Activated CD4-positive, alpha-beta T cell treated with anti-CD3 and anti-CD28 coated beads, Interleukin-2, amount 10 ng/mL, durations not matched to agents 7 days and 5 days (primary cell): ENCODE data around the gene SLC17A7. TPM values are rescaled to one million over a fixed set of nuclear protein-coding genes. Genes with fewer than 3 reads are reported as not detected.

ENCODE experiments used
- CTCF ChIA-PET: fragments of 350-600 bp; sonication (Branson Sonifier 250); formaldehyde crosslinking; loops from one replicate; lab custom pipeline; 2021; ENCODE audit warnings: antibody characterized with exemption; lab: Charles Lee
- POLR2A ChIA-PET: fragments of 350-600 bp; sonication (Branson Sonifier 250); formaldehyde crosslinking; loops from one replicate; lab custom pipeline; 2021; ENCODE audit warnings: antibody characterized with exemption; lab: Charles Lee
- DNase-seq: peaks from one replicate; pipeline ENCODE4 v3.0.0-alpha.2; 2020
- H3K27ac Mint-ChIP-seq: one replicate; pipeline ENCODE4 v1.8.0; 2021; ENCODE audit warnings: mild to moderate bottlenecking, moderate library complexity, mixed read lengths
- H3K27me3 Mint-ChIP-seq: one replicate; pipeline ENCODE4 v1.8.0; 2021; ENCODE audit warnings: mixed read lengths
- H3K36me3 Mint-ChIP-seq: one replicate; pipeline ENCODE4 v1.8.0; 2021; ENCODE audit warnings: low read depth, mixed read lengths
- H3K4me1 Mint-ChIP-seq: one replicate; pipeline ENCODE4 v1.8.0; 2021; ENCODE audit warnings: mixed read lengths
- H3K4me3 Mint-ChIP-seq: one replicate; pipeline ENCODE4 v1.8.0; 2021; ENCODE audit warnings: mild to moderate bottlenecking, moderate library complexity, mixed read lengths
- H3K9me3 Mint-ChIP-seq: one replicate; pipeline ENCODE4 v1.8.0; 2021; ENCODE audit warnings: mixed read lengths
- total RNA-seq, 2 experiments: library from RNA; stranded (reverse); gene quantifications; one replicate each; pipeline ENCODE4 v1.2.3, GENCODE V29; 2021

The SLC17A7 gene
- total RNA-seq, 2 experiments from 2014 or later, result 0.15 to 0.25 TPM

GRCh38 chr19:49430172-49430677 lies 11.1 kb downstream of the SLC17A7 start:
- no peak overlapping the region for H3K4me3 Mint-ChIP-seq
- H3K9me3 Mint-ChIP-seq, result no peaks in the 10 kb centered on the region
- H3K27me3 Mint-ChIP-seq, result peaks cover 85% of the 10 kb centered on the region
- no peak overlapping the region for H3K27ac Mint-ChIP-seq
- ChIA-PET CTCF (interaction anchor here (1.2 kb wide), 1 partner anchor 40 kb away, joined by 4 read pairs; no protein-coding TSS in a partner anchor), POLR2A (no interaction called here)
- H3K36me3 Mint-ChIP-seq, result peaks cover 1% of the 10 kb centered on the region
- H3K4me1 Mint-ChIP-seq, result peaks cover 55% of the 10 kb centered on the region
- no peak for DNase-seq

- H3K9me3 Mint-ChIP-seq, result no peaks in the 10 kb centered on the region
- no peak overlapping the region for H3K27ac Mint-ChIP-seq
- H3K4me3 Mint-ChIP-seq, result no peak overlapping the region
- ChIA-PET POLR2A (no interaction called here), CTCF (interaction anchor here (0.8 to 1.2 kb wide), 4 partner anchors 12 to 41 kb away, joined by 3 to 4 read pairs (median 3); no protein-coding TSS in a partner anchor)
- H3K36me3 Mint-ChIP-seq, result peaks cover 1% of the 10 kb centered on the region
- DNase-seq, result no peak
- peaks cover 86% of the 10 kb centered on the region for H3K27me3 Mint-ChIP-seq
- peaks cover 62% of the 10 kb centered on the region for H3K4me1 Mint-ChIP-seq
These were observed 12.5 kb downstream of the SLC17A7 start for GRCh38 chr19:49428547-49429451.

DNA sequence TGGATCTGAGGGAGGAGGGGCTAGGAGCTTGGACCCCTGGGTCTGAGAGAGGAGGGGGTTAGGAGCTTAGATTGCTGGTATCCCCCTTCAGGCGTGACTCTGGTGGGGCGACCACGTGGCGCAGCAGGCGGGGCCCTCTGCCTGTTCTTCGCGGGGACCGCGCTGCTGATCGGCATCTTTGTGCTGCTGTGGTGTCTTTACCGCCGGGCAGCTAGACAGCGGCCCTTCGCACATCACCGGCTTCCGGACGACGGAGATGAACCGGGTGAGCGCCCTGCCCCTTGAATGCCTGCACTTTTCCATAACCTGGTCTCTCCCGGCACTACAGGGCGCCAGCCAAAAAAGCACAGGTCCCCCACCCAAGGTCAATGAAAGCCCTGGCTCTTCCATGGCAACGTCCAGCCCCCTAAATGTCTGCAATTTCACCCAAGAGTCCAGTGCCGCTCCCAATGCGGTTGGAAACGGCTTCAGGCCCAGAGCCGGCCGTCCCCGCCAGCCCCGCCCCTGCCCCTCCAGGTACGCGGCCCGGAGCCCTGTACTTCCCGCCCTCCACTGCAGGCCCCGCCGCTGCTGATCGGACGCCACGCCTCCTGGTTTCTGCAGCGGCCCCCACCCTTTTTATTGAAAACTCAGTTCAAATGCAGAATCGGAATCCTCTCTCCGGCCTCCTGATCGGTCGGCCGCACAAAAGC lies 13.3 kb downstream of the SLC17A7 start:
- H3K36me3 Mint-ChIP-seq, result peaks cover 1% of the 10 kb centered on the region
- DNase-seq, result no peak
- H3K4me3 Mint-ChIP-seq, result peak overlapping the region; percentile 3
- peak overlapping the region; percentile 48 for H3K27ac Mint-ChIP-seq
- ChIA-PET CTCF (interaction anchor here (1.9 to 2.1 kb wide), 2 partner anchors 8 to 14 kb away, joined by 5 to 6 read pairs; no protein-coding TSS in a partner anchor), POLR2A (no interaction called here)
- no peaks in the 10 kb centered on the region for H3K9me3 Mint-ChIP-seq
- peaks cover 86% of the 10 kb centered on the region for H3K27me3 Mint-ChIP-seq
- H3K4me1 Mint-ChIP-seq, result peaks cover 64% of the 10 kb centered on the region

- Mint-ChIP-seq H3K4me1 (peaks cover 67% of the 10 kb centered on the region), H3K9me3 (no peaks in the 10 kb centered on the region), H3K4me3 (no peak overlapping the region), H3K27me3 (peaks cover 87% of the 10 kb centered on the region), H3K27ac (no peak overlapping the region), H3K36me3 (peaks cover 4% of the 10 kb centered on the region)
- POLR2A ChIA-PET, result no interaction called here
- CTCF ChIA-PET, result interaction anchor here (1.9 to 2.1 kb wide), 2 partner anchors 9 to 15 kb away, joined by 5 to 6 read pairs; no protein-coding TSS in a partner anchor
- DNase-seq, result no peak
These were observed 14.0 kb downstream of the SLC17A7 start for GRCh38 chr19:49427339-49427738.

DNA sequence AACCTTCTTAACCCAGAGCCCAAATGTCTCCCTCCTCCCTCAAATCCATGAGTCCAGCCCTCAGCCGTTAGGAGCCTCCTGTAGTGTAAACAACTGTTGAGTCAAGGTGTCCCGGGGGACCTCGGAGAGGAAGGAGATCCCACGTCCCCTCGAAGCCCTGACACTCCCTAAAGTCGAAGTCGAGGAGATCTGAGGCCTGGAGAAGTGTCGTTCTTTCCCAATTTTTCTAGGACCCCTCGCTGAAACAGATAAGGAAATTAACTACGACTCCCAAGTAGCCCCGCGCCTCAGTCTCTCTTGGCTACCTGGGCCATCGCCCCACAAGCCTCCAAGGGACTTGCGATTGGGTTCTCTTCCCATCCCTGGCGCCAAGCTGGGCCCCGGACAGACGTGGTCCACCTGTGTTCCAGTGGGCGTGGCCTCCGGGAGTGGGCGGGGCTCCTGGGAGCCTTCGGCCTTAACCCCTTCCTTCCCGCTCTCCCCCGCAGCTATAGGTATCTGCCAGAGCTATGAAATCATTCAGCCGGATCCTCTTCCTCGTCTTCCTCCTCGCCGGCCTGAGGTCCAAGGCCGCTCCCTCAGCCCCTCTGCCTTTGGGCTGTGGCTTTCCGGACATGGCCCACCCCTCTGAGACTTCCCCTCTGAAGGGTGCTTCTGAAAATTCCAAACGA lies 15.3 kb downstream of the SLC17A7 start:
- peak; percentile 33 for DNase-seq
- ChIA-PET CTCF (interaction anchor here (1.0 to 2.1 kb wide), 5 partner anchors 10 to 44 kb away, joined by 4 to 6 read pairs (median 4); no protein-coding TSS in a partner anchor), POLR2A (no interaction called here)
- peaks cover 89% of the 10 kb centered on the region for H3K27me3 Mint-ChIP-seq
- H3K36me3 Mint-ChIP-seq, result peaks cover 4% of the 10 kb centered on the region
- H3K4me3 Mint-ChIP-seq, result no peak overlapping the region
- no peaks in the 10 kb centered on the region for H3K9me3 Mint-ChIP-seq
- H3K27ac Mint-ChIP-seq, result no peak overlapping the region
- H3K4me1 Mint-ChIP-seq, result peaks cover 72% of the 10 kb centered on the region

DNA sequence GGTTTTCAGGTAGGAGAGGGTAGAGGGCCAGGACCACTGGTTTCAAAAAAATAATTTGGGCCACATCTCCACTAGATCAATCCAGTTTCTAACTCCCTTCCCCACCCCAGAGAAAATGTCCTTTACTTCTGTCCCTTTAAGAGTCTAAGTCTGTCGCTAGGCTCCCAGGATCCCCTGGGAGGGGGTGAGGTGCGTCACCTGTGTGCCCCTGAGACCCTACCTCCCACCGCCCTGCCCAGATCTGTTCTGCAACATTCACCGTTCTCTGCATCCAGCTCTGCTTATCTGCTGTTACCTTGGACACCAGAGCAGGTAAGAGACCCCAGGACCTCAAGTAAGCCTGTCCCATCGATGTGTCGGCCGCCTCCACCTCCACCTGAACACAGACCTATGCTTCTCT lies 16.1 kb downstream of the SLC17A7 start, which contains the start of gene GFY:
Gene GFY, plus strand, starts transcription at position 211 of the 400 bp plus-strand sequence. CDS start 1,043 bp downstream, outside the sequence.
- Mint-ChIP-seq H3K4me1 (peaks cover 74% of the 10 kb centered on the region), H3K9me3 (no peaks in the 10 kb centered on the region), H3K27me3 (peaks cover 91% of the 10 kb centered on the region), H3K36me3 (peaks cover 4% of the 10 kb centered on the region), H3K4me3 (no peak within 1 kb of the TSS), H3K27ac (no peak within 1 kb of the TSS)
- POLR2A ChIA-PET, result no interaction called here
- DNase-seq, result no peak
- CTCF ChIA-PET, result interaction anchor here (0.7 to 7.2 kb wide), 7 partner anchors 15 to 167 kb away, joined by 3 to 71 read pairs (median 4); no protein-coding TSS in a partner anchor

DNA sequence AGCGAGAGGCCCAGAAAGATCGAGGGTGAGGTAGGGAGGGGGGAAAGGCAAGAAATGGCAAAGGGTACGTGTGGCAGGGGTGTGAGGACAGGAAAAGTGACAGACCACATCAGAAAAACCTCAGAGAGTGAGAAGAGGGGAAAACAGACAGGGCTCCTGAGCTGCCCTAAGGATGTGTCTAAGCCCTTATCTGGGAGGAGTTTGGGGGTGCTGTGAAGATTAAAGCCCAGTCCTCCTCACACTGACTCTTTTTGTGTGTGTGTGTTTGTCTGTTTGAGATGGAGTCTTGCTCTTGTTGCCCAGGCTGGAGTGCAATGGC lies 17.4 kb downstream of the SLC17A7 start:
- Mint-ChIP-seq H3K4me1 (peaks cover 74% of the 10 kb centered on the region), H3K27me3 (peaks cover 91% of the 10 kb centered on the region), H3K4me3 (peak overlapping the region; percentile 46), H3K9me3 (no peaks in the 10 kb centered on the region), H3K27ac (no peak overlapping the region), H3K36me3 (peaks cover 4% of the 10 kb centered on the region)
- ChIA-PET CTCF (interaction anchor here (0.5 to 7.2 kb wide), 4 partner anchors 12 to 20 kb away, joined by 3 to 71 read pairs (median 4); no protein-coding TSS in a partner anchor), POLR2A (no interaction called here)
- DNase-seq, result peak; percentile 46

GRCh38 chr19:49423071-49423984 lies 18.0 kb downstream of the SLC17A7 start, which contains the start of gene PTH2:
PTH2 (minus strand) TSS chr19:49423441; CDS start chr19:49423339, 102 bp downstream.
- Mint-ChIP-seq H3K36me3 (peaks cover 3% of the 10 kb centered on the region), H3K4me1 (peaks cover 69% of the 10 kb centered on the region), H3K9me3 (no peaks in the 10 kb centered on the region), H3K27me3 (peaks cover 89% of the 10 kb centered on the region), H3K4me3 (peak within 1 kb of the TSS; percentile 60), H3K27ac (peak within 1 kb of the TSS; percentile 68)
- ChIA-PET POLR2A (no interaction called here), CTCF (interaction anchor here (1.0 to 7.2 kb wide), 2 partner anchors 13 kb away, joined by 3 to 71 read pairs; no protein-coding TSS in a partner anchor)
- no peak for DNase-seq

GRCh38 chr19:49422407-49423070 lies 18.8 kb downstream of the SLC17A7 start:
- H3K9me3 Mint-ChIP-seq, result no peaks in the 10 kb centered on the region
- peaks cover 64% of the 10 kb centered on the region for H3K4me1 Mint-ChIP-seq
- peaks cover 3% of the 10 kb centered on the region for H3K36me3 Mint-ChIP-seq
- POLR2A ChIA-PET, result no interaction called here
- H3K27me3 Mint-ChIP-seq, result peaks cover 89% of the 10 kb centered on the region
- peak overlapping the region; percentile 60 for H3K4me3 Mint-ChIP-seq
- CTCF ChIA-PET, result interaction anchor here (0.9 to 7.2 kb wide), 5 partner anchors 12 to 51 kb away, joined by 3 to 71 read pairs (median 3); partner anchors contain the start of gene FLT3LG
- peak overlapping the region; percentile 68 for H3K27ac Mint-ChIP-seq
- peak; percentile 67 for DNase-seq

- Mint-ChIP-seq H3K4me1 (peaks cover 58% of the 10 kb centered on the region), H3K4me3 (no peak overlapping the region), H3K27ac (no peak overlapping the region), H3K36me3 (peaks cover 3% of the 10 kb centered on the region), H3K9me3 (no peaks in the 10 kb centered on the region), H3K27me3 (peaks cover 87% of the 10 kb centered on the region)
- no peak for DNase-seq
- POLR2A ChIA-PET, result no interaction called here
- CTCF ChIA-PET, result interaction anchor here (0.9 to 7.2 kb wide), 5 partner anchors 12 to 52 kb away, joined by 3 to 71 read pairs (median 3); partner anchors contain the start of gene FLT3LG
These were observed 19.5 kb downstream of the SLC17A7 start for GRCh38 chr19:49421878-49422202.
